Renal pelvis (tissue), 4 donors: ENCODE data around the gene PKM. TPM values are rescaled to one million over a fixed set of nuclear protein-coding genes. Genes with fewer than 3 reads are reported as not detected.

ENCODE experiments used
- DNase-seq: peaks from one replicate; pipeline ENCODE4 v3.0.0-alpha.2; 2013
- polyA plus RNA-seq, 3 donors: library from polyadenylated mRNA; unstranded; fragments of 120-200 nt; gene quantifications; one replicate each; pipeline ENCODE4 v1.2.1, GENCODE V29; 2013; ENCODE audit not compliant: insufficient read length in 3 of 3

The PKM gene
- polyA plus RNA-seq, 3 donors: 625 to 751 (median 695) TPM

GRCh38 chr15:72248514-72248913 is 17.5 kb upstream of the PKM start:
- no peak for DNase-seq

GRCh38 chr15:72242775-72243370 is 11.9 kb upstream of the PKM start:
- DNase-seq: no peak

GRCh38 chr15:72239652-72240051 is 8.7 kb upstream of the PKM start:
- DNase-seq: no peak

- DNase-seq: no peak
Measured at GRCh38 chr15:72238586-72238985, 7.6 kb upstream of the PKM start.

GRCh38 chr15:72237853-72238224 is 6.8 kb upstream of the PKM start:
- no peak for DNase-seq

- no peak for DNase-seq
Measured at GRCh38 chr15:72237029-72237852, 6.3 kb upstream of the PKM start.

GRCh38 chr15:72236381-72237003 is 5.5 kb upstream of the PKM start:
- no peak for DNase-seq

- no peak for DNase-seq
Measured at GRCh38 chr15:72235298-72235697, 4.3 kb upstream of the PKM start.

GRCh38 chr15:72233769-72234168 is 2.8 kb upstream of the PKM start:
- no peak for DNase-seq

GRCh38 chr15:72231833-72232478 is 966 bp upstream of the PKM start:
- no peak for DNase-seq

GRCh38 chr15:72230197-72231065 is 559 bp downstream of the PKM start:
- peak; percentile 94 for DNase-seq

GRCh38 chr15:72229947-72230196 is 1.1 kb downstream of the PKM start:
- no peak for DNase-seq

GRCh38 chr15:72229076-72229946 is 1.7 kb downstream of the PKM start:
- DNase-seq: peak; percentile 16

GRCh38 chr15:72227720-72228119 is 3.3 kb downstream of the PKM start:
- DNase-seq: no peak

- DNase-seq: no peak
Measured at GRCh38 chr15:72227192-72227586, 3.8 kb downstream of the PKM start.

- no peak for DNase-seq
Measured at GRCh38 chr15:72223278-72223677, 7.7 kb downstream of the PKM start.

- no peak for DNase-seq
Measured at GRCh38 chr15:72222393-72222792, 8.6 kb downstream of the PKM start.

- DNase-seq: no peak
Measured at GRCh38 chr15:72220687-72221086, 10.3 kb downstream of the PKM start.

- no peak for DNase-seq
Measured at GRCh38 chr15:72217216-72217615, 13.8 kb downstream of the PKM start.

GRCh38 chr15:72216079-72216478 is 14.9 kb downstream of the PKM start:
- DNase-seq: no peak

GRCh38 chr15:72207558-72208085 is 23.4 kb downstream of the PKM start:
- DNase-seq: no peak
